NCI-H2196 (cell line): ENCODE measurements around the gene THSD7B.

Source experiments
- DNase-seq: peaks from one replicate; lab custom pipeline; 2025; ENCODE audit not compliant: unreplicated experiment; lab: John Stamatoyannopoulos, UW

THSD7B gene

GRCh38 chr2:137123226-137123625 lies 357.9 kb downstream of the THSD7B start:
- DNase-seq = no peak

- DNase-seq = no peak
Measured at GRCh38 chr2:137133225-137133624, 367.9 kb downstream of the THSD7B start.

- DNase-seq = no peak
Measured at GRCh38 chr2:137138263-137138662, 372.9 kb downstream of the THSD7B start.

- no peak for DNase-seq
Measured at GRCh38 chr2:137151731-137152130, 386.4 kb downstream of the THSD7B start.

GRCh38 chr2:137154946-137155345 lies 389.6 kb downstream of the THSD7B start:
- no peak for DNase-seq

GRCh38 chr2:137155356-137156104 lies 390.2 kb downstream of the THSD7B start:
- no peak for DNase-seq

- DNase-seq = no peak
Measured at GRCh38 chr2:137156221-137156844, 391.0 kb downstream of the THSD7B start.

- DNase-seq = no peak
Measured at GRCh38 chr2:137157851-137158250, 392.5 kb downstream of the THSD7B start.

- no peak for DNase-seq
Measured at GRCh38 chr2:137161250-137161649, 395.9 kb downstream of the THSD7B start.

GRCh38 chr2:137165968-137166367 lies 400.6 kb downstream of the THSD7B start:
- no peak for DNase-seq

GRCh38 chr2:137167651-137168050 lies 402.3 kb downstream of the THSD7B start:
- DNase-seq = no peak

GRCh38 chr2:137168552-137168951 lies 403.2 kb downstream of the THSD7B start:
- DNase-seq = no peak

GRCh38 chr2:137172162-137172561 lies 406.8 kb downstream of the THSD7B start:
- DNase-seq = no peak

- DNase-seq = no peak
Measured at GRCh38 chr2:137173463-137173862, 408.1 kb downstream of the THSD7B start.

GRCh38 chr2:137175246-137175645 lies 409.9 kb downstream of the THSD7B start:
- DNase-seq = no peak

- DNase-seq = no peak
Measured at GRCh38 chr2:137178951-137179377, 413.6 kb downstream of the THSD7B start.

GRCh38 chr2:137179542-137179941 lies 414.2 kb downstream of the THSD7B start:
- no peak for DNase-seq

GRCh38 chr2:137180012-137180411 lies 414.7 kb downstream of the THSD7B start:
- DNase-seq = no peak

- DNase-seq = no peak
Measured at GRCh38 chr2:137181370-137181769, 416.0 kb downstream of the THSD7B start.

- DNase-seq = no peak
Measured at GRCh38 chr2:137182071-137182470, 416.7 kb downstream of the THSD7B start.

- DNase-seq = no peak
Measured at GRCh38 chr2:137183206-137183898, 418.0 kb downstream of the THSD7B start.
